Fibroblast of skin of left biceps (primary cell): ENCODE results near the gene SLC39A10.
"Not testable (repeated sequence)": the region's sequence is repeated elsewhere in the genome, so short reads cannot be mapped to it uniquely, and the experiment has no call there.

Experiments
- DNase-seq, 2 experiments: peaks; one replicate each; pipeline ENCODE4 v3.0.0-alpha.2; 2013; ENCODE audit warnings: low read depth in 2 of 2

Gene SLC39A10

DNA sequence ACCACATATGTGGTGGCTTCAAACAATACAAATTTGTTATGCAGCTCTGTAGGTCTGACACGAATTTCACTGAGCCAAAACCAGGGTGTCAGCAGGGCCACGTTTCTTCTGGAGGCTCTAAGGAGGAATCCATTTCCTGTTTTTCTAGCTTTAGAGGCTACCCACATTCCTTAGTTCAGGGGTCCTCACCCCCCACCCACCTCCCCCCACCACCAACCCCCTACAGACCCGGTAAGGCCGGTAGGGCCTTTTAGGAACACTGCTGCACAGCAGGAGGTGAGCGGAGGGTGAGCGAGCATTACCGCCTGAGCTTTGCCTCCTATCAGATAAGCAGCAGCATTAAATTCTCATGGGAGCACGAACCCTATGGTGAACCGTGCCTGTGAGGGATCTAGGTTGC lies 10.6 kb upstream of the SLC39A10 start:
- DNase-seq: no peak

DNA sequence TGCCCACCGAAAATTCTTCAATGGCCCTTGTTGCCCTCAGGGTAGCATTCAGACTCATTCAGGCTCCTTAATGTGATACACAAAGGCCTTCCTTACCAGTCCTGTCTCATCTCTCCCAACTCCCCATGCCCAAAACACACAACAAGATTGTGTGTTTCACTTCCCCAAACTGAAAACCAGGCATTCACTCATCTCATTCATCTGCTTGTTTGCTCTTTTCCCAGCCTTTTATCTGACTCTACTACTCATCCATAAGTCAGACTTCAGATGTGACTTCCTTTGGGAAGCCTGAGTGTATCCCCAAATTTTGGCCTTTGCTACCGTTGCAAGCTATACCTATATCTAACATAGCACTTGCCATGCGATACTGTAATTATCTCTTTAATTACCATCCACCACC lies 9.7 kb upstream of the SLC39A10 start:
- no peak for DNase-seq

DNA sequence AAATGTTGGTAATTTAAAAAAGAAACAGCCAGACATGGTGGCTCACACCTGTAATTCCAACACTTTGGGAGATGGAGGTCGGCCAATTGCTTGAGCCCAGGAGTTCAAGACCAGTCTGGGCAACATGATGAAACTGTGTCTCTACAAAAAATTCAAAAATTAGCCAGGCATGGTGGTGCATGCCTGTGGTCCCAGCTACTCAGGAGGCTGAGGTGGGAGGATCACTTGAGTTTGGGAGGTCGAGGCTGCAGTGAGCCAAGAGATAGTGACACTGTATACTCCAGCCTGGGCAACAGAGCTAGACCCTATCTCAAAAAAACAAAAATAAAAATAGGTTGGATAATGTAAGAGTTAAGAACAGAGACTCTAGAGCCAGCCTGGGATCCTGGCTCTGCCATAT lies 8.7 kb upstream of the SLC39A10 start:
- not testable (repeated sequence) for DNase-seq

DNA sequence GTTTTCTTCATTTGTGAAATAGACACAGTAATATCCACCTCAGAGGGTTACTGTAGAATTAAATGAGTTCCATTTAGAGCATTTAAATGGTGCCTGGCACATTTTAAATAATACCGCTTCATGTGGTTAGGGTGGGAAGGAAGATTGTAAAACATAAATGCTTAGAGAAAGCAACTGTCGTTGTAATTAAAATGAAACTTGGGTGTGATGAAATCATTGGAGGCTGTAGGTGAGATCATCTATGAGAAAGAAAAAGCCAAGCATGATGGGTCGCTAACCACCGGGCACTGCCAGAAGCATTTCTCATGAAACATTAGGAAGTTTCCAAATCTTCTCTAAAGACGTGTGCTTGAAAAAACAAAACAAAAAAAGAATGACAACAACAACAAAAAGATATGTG lies 8.2 kb upstream of the SLC39A10 start:
- DNase-seq: no peak

DNA sequence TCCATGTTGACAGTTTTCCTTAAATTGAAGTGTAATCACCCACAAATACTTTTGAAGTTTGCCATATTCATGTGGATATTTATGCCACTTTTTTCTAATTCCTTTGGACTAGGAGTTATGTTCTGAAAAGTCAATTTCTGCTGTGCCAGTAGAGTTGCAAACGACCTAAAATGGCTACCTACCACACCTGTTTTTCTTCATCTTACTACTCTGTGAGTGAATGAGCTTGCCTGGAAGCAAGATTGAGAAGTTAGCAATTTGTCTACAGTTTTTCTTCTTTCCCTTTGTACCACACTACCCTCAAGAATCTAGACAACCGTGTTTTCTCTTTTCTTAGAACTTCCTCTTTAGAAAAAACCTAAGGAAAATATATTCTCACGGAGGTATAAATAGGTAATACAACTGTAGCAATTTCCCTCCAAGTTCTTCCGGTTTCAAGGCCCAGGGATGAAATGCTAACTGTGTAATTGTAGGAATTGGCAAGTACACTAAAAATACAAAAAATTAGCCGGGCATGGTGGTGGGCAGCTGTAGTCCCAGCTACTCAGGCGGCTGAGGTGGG lies 7.3 kb upstream of the SLC39A10 start:
- no peak for DNase-seq

DNA sequence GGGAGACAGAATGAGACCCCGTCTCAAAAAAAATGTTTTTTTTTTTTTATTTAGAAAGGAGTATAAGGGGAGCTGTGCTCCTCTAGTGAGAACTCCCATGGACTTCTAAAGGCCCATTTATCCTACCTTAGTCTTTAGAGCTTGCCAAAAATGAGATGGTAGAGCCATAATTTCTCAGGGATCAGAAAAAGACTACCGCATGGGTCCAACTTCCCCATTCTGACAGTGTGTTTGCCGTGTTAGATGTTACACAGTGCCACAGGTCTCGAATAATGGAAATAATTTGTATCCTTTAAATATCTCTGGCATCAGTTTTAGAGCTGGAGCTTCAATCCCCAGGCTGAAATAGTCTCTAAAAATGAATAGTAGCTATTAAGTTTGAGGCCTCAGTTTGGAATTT lies 6.0 kb upstream of the SLC39A10 start:
- DNase-seq: no peak

DNA sequence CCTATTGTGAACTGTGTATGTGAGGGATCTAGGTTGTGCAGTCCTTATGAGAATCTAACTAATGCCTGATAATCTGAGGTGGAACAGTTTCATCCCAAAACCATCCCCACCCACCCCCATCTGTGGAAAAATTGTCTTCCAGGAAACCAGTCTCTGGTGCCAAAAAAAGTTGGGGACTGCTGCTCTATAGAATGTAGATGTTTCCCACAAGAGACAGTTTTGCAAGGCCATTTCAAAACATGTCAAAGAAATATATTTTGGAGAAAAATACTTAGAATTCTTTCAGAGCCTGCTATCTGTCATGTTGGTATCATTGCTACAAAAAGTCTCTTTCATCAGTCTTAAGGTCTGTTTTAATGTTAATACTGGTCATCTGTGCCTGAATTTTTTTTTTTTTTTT lies 4.1 kb upstream of the SLC39A10 start:
- DNase-seq: peak in 1 of 2 experiments; percentile 40

DNA sequence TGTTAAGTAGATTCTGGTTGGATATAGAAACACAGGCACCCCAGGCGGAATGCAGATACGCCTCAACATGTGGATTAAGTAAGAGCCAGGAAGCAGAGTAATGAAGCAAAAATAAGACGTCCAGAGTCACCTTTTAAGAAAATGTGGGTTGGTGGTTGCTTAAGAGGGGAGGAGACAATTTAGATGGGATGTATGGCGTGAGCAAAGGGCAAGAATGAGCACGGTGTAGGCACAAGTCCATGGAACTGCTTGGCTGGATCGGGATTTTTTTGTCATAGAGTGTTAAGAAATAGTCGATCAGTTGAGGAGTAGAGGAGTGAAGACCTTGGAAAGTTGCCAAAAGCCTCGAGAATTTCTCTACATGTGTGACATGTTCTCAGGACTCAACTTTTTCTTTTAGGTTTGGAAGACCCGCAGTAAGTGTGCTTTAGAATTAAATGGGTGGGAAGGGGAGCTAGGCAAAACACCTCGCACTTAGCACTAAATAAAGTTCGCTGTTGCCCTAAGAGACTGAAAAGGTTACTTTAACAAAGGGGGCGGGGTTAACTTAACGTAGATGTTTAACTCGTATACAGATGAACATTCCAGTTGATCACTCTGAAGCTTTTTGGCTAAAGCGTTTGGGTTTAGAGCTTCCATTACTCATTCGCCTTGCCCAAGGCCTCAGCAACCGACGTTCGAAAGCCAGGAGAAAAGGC lies 716 bp upstream of the SLC39A10 start:
- no peak for DNase-seq

DNA sequence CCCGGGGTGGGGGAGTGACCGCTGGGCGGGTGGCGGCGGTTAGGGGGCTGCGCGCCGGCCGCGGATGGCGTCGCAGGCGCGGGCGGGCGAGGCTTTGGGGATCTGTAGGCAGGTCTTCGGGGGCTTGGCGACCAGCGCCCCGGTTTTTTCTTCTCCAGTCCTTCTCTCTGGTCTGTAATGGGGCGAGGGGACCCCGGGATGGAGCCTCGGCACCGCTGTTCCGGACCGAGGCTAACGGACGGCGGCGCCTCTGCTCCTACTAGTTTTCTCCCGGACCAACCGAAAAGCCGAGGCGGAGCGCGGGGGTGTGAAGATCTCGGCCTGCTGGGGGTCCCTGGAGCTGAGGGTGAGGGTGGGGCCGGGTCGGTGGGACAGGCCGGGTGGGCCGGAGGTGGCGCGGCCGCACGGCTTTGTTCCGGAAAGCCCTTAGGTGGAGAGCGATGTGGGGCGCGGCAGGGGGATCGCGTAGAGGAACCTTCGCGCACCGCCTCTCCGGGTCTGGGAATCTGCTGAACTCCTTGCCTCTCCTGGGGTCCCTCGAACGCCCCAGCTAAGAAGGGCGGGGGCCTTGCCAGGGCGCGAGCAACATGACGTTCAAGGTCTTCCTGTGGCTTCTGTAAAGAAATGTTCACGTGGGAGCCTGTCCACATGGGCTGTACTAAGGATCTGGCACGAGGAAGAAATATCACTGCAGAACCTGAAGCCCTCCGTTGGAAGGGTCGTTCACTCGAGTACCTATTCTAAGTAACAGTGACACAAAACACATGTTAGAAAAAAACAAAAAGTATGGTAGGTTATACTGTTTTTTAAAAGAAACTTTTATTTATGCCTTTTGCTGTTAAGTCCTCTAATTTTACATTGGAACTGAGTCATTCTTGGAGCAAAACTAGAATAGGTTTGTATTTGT lies 861 bp downstream of the SLC39A10 start:
- DNase-seq: peak in 1 of 2 experiments; percentile 26

DNA sequence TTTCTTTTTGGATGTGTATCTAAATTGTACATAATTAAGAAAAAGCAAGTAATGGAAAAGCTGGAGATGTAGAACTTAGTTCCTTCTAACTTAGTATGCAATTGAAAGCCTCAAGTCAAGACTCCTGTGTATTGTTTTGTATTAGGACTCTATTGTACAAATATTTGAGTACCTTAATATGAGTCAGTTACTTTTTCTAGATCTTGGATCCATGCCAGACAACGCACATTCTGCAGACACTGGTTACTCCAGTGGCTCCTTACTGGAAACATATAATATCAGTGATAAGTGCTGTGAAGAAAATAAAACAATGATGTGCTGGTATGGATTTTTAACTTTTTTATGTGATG lies 1.5 kb downstream of the SLC39A10 start:
- DNase-seq: peak; percentile 42 to 50

DNA sequence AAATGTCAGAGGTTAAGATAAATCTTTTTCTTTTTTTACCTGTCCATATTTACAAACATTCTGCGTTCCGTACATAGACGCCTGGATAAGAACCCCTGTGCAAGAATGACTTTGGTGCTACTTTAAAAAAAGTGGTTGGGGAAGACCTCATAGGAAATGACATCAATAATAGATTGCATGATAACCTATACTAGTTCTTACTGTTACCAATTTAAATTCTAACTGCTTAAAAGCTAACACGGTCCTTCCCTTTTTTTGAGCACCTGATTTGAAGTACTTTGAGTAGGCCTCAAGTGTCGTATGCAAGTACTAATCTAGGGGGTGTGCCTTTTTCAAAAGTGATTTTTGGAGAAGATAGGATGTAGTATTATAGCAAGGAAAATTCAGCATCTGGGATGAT lies 2.1 kb downstream of the SLC39A10 start:
- no peak for DNase-seq

DNA sequence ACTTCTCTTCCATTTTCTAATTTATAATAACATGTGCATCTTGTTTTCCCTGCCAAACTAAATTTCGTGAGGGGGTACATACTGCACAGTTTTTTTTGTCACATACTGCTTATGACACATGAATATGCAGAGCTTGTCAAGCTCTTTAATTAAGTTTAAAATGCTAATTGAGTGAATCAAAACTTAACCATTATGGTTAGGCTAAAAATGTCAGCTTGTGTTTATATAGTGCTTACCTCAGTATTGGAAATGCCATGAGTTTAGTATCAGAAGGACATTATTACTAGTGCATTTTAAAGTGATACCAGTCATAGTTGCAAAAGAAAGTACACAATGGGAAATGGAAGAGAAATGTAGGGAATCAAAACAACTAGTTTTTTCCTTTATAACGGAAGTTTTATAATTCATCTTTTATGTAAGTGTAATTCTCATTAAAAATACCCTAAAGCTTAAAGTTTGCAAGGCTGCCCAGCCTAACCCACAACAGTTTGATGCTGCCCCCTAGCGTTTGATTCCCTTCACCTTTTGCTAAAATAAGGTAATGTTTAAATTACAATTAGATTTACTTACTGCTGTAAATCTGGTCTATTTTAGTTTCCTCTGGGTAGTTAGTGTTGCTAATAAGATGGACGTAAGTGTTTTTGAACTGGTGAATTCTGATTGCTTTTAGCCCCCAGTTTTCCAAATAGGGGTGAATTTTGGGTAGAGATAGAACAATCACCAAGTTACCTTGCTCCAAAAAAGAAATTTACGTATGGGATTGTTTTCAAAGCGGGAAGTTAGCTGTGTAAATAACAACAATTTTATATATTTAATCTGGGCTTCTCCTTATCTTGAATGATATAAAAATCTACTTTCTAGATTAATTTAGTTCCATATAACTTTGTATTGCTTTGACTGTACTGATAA lies 3.2 kb downstream of the SLC39A10 start:
- DNase-seq: peak; percentile 34 to 45

DNA sequence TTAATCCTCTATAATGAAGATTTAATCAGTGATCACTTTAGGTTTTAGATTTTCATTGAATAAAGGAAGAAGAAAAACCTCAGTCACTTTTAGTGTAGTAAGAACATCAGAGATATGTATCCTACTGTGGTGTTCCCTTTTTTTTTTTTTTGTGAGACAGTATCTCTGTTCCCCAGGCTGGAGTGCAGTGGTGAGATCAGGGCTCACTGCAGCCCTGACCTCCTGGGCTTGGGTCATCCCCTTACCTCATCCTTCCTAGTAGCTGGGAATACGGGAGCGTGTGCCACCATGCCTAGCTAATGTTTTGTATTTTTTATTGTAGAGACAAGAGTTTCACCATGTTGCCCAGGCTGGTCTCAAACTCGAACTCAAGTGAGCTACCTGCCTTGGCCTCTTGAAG lies 5.1 kb downstream of the SLC39A10 start:
- DNase-seq: no peak

DNA sequence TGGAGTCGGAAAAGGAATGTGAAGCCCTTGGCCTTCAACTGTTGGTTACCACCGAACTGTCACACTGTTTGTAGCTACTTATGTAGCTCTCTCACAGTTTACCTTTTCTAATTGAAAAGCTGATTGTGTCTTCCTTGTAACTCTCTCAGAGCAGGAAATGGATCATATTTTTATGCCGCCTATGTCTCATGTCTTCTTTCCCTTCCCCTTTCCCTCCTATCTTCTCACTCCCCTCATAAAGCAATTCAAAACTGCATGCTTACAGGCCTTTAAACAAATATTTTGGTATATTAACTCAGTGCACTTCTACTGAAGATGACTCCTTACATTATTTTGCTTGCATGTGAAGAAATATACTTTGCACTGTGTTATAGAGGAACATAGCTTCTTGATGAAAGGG lies 6.0 kb downstream of the SLC39A10 start:
- no peak for DNase-seq

DNA sequence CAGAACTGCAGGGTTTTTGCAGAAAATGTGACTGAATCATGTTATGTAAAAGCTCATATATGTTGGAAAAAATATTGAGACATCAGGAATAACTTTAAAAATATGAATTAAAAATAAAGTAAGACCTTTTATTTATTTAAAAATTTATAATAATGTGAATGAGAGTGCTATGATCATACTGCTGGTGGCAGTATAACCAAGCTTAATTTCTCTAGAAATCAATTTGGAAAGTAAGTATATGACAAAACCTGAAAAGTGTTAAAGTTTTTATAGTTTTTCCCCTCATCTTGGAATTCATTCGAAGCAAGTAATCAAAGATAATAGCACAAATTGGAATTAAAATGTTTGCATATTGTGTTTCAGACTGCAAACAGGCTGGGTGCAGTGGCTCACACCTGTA lies 7.5 kb downstream of the SLC39A10 start:
- DNase-seq: no peak

DNA sequence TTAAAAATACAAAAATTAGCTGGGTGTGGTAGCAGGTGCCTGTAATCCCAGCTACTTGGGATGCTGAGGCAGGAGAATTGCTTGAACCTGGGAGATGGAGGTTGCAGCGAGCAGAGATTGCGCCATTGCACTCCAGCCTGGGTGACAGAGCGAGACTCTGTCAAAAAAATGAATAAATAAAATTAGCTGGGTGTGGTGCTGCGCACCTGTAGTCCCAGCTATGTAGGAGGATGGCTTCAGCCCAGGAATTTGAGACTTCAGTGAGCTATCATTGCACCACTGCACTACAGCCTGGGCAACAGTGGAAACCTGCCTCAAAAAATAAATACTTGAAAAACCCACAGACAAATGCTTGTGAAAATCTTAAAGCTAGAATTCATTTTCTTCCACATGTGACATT lies 8.1 kb downstream of the SLC39A10 start:
- not testable (repeated sequence) for DNase-seq

DNA sequence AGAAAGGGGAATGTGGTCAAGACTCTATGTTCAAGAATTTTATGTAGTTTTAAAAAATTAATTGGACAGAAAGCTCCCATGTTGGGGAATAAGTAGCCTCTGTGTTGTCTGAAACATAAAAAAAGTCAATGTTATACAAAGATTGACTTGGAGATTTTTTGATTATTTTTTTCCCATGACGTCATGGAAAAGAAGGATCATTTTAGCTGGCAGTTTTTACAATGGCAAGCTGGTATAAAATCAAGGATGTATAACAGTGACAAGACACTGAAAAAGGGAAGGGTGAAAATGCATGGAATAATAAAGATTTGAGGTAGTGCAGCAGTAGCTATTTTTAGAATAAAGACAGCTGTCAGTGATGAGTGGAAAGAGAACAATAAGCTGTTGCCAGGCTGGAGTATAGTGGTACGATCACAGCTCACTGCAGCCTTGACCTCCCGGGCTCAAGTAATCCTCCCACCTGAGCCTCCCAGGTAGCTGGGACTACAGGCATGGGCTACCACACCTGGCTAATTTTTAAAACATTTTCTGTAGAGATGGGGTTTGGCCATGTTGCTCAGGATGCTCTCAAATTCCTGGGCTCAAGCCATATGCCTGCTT lies 9.2 kb downstream of the SLC39A10 start:
- no peak for DNase-seq

DNA sequence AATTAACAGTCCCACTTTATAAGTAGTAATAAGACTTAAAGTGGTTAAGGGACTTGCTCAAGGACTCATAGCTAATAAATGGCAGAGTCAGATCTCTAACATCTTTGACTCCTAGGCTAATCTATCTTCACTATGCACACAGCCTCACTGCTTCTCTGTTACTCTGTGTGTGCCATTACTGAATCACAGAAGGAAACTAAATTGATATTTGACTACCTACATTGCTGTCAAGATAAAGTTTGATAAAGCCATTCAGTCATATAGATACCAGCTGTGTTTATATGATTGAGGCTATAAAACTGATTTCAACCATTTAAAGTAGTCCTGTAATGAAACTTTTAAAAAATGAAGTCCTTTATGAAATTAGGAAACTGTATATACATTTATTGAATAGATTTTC lies 10.9 kb downstream of the SLC39A10 start:
- no peak for DNase-seq

DNA sequence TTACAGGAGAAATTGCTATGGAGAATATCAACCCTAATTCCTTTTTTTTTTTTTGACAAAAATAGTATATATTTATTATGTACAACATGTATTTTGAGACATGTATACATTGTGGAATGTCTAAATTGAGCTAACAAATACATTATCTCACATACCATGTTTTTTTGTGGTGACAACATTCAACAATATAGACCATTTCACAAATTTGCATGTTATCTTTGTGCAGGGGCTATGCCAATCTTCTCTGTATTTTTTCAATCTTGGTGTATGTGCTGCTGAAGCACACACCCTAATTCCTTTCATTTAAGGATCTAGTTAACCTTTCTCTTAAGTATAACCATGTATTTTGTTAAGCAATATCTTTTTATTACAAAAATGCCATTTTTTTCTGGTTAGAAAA lies 13.2 kb downstream of the SLC39A10 start:
- DNase-seq: no peak

DNA sequence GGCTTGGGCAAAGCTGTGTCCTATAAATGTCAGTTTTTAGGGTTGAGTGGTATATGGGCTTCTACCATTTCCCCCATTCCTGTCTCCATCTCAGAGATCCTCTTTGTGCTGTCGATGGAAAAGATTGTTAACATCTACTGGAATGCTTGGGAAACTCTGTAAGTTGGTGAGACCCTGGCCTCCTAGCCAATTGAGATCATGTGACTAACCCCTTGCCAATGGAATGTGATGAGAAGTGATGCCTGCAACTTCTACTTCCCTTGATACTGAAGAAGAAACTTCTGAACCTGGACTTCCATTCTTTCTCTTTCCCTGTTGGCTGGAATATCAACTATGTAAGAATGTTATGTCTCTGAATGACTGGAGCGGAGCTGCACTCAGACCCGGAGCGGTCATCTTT lies 14.5 kb downstream of the SLC39A10 start:
- no peak for DNase-seq

DNA sequence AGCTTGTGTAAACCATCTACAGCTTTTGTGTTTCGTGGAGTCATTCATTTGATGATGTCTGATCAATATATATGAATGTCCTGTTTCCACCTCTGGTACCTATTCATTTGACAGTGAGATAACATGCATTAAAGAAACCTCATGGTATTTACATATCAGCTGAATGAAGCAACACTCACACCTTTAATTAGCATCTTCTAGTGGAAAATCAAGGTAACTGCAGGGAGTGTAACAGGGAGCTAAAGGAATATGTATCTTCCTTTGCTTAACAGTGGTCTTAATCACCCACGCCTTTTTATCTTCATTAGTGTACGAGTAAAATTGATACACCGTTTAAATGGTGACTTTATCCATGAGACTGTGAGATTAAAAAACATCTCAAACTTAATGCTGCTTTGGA lies 15.6 kb downstream of the SLC39A10 start:
- no peak for DNase-seq
